ENCODE measurements around the gene NQO2.
"Not testable (repeated sequence)": the region's sequence is repeated elsewhere in the genome, so short reads cannot be mapped to it uniquely, and the experiment has no call there.

NQO2 gene

GRCh38 chr6:2970753-2971419 is 28.8 kb upstream of the NQO2 start:
- DNase-seq = no peak

DNA sequence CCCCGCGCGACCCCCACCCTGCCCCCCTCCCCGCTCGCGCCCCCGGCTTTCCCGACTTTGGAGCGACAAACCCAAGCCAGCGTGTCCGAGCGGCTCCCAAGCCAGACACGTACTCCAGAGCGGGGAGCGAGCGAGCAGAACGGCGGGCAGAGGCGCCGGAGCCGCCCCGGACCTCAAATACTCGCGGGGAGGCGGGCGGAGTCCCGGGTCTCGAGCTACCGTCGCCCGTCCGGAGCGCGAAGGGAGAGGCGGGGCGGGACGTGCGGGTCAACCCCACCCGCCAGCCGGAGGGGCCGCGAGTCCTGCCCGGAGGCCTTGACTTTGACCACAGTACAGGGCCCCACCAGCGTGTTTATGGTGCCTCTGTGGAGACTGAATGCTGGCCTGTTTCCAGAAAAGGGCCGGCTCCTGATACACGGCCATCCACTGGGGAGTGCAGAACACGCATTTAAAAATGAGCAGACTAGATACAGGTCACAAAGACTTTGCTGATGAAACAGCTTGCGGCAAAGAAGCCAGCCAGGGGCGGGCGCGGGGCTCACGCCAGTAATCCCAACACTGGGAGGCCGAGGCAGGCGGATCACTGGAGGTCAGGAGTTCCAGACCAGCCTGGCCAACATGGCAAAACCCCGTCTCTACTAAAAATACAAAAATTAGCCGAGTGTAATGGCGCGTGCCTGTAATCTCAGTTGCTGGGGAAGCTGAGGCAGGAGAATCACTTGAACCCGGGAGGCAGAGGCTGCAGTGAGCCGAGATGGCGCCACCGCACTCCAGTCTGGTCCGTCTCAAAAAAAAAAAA is 28.1 kb upstream of the NQO2 start, which contains the start of gene SERPINB6:
Gene SERPINB6 (minus strand): TSS at position 148 of the 799 bp plus-strand sequence. CDS start 12,235 bp downstream, outside the sequence.
- DNase-seq = no peak

DNA sequence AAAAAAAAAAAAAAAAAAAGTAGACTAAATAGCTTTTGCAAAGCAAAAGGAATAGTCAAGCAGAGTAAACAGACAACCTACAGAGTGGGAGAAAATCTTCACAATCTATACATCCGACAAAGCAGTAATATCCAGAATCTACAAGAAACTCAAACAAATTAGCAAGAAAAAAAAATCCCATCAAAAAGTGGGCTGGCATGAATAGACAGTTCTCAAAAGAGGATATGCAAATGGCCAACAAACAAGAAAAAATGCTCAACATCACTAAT is 27.5 kb upstream of the NQO2 start:
- not testable (repeated sequence) for DNase-seq

- DNase-seq = not testable (repeated sequence)
These were observed 27.0 kb upstream of the NQO2 start for GRCh38 chr6:2972685-2973084.

GRCh38 chr6:2973180-2973579 is 26.5 kb upstream of the NQO2 start:
- DNase-seq = not testable (repeated sequence)

- DNase-seq = no peak
These were observed 26.0 kb upstream of the NQO2 start for GRCh38 chr6:2973676-2974075.

- DNase-seq = no peak
These were observed 23.6 kb upstream of the NQO2 start for GRCh38 chr6:2976060-2976459.

DNA sequence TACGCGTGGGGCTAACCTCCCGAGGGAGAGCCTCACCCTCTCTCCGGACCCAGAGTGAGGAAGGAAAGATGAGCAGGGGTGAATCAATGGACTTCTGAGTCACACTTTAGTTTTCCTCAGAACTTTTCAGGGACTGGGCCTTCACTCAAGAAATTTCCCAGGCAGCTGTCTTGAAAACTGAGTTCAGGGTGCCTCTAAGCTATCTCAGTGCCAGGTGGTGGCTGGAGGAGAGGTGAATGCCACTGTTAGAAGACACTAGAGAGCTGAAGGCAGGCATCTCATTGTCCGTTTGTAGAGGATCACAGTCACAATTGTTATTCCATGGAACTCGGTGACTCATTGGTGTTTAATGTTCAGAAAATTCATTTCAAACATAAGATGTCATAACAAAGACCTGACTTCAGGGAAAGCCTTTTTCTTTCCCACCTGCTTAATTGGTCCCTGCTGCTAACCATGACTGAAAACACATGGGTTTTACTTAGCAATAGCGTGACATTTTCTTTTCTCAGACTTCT is 23.1 kb upstream of the NQO2 start:
- DNase-seq = no peak

- no peak for DNase-seq
These were observed 22.4 kb upstream of the NQO2 start for GRCh38 chr6:2977290-2977689.

- DNase-seq = no peak
These were observed 21.7 kb upstream of the NQO2 start for GRCh38 chr6:2977799-2978590.

DNA sequence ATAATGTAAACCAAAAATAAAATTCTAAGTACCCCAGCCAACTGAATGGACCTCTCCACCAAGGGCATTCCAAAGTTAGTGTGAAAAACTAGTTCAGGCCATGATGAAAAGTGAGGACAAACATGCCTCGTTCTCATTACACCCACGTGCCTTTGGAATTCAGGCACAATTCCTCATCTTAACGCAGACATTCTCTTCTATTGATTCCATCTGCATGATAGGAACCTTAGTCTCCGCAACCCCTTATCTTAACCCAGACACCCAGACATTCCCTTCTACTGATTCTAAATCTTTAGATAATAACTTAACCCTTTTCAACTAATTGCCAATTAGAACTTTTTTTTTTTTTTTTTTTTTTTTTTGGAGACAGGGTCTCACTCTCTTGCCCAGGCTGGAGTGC is 20.8 kb upstream of the NQO2 start:
- DNase-seq = no peak

GRCh38 chr6:2979819-2980464 is 19.8 kb upstream of the NQO2 start:
- no peak for DNase-seq

GRCh38 chr6:2980465-2980855 is 19.2 kb upstream of the NQO2 start:
- no peak for DNase-seq

- DNase-seq = no peak
These were observed 17.1 kb upstream of the NQO2 start for GRCh38 chr6:2982426-2983117.

DNA sequence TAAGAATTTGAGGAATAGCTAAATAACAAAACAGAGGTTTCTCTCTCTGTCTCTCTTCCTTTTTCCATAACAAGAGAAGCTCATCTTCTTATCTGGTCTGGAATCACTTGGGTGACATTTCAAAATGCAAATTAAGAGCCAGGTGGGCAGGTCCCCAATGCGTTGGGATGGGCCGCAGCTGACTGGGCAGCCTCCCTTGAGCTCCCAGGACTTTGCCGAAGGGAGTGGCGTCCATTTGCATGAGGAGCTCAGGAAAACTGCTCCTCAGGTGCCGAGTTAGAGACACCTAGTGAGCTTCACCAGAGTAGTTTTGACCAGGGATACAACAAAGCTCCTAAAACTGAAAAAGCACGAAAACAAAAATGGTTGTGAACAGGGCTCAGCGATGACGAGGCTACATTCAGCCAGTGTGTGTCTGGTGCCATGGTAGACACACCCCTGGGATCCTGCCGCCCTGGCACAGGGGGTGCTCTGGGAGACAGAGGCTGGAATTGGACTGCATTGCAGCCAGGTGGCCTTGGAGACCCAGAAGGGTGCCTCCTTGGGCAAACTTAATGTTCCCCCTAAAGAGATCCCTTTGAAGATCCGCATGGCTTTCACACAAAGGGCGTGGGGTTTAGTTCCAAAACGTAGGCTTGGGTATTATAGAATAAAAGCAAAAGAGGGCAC is 14.8 kb upstream of the NQO2 start:
- DNase-seq = no peak

- DNase-seq = no peak
These were observed 12.9 kb upstream of the NQO2 start for GRCh38 chr6:2986722-2987221.

- no peak for DNase-seq
These were observed 11.6 kb upstream of the NQO2 start for GRCh38 chr6:2988094-2988425.

DNA sequence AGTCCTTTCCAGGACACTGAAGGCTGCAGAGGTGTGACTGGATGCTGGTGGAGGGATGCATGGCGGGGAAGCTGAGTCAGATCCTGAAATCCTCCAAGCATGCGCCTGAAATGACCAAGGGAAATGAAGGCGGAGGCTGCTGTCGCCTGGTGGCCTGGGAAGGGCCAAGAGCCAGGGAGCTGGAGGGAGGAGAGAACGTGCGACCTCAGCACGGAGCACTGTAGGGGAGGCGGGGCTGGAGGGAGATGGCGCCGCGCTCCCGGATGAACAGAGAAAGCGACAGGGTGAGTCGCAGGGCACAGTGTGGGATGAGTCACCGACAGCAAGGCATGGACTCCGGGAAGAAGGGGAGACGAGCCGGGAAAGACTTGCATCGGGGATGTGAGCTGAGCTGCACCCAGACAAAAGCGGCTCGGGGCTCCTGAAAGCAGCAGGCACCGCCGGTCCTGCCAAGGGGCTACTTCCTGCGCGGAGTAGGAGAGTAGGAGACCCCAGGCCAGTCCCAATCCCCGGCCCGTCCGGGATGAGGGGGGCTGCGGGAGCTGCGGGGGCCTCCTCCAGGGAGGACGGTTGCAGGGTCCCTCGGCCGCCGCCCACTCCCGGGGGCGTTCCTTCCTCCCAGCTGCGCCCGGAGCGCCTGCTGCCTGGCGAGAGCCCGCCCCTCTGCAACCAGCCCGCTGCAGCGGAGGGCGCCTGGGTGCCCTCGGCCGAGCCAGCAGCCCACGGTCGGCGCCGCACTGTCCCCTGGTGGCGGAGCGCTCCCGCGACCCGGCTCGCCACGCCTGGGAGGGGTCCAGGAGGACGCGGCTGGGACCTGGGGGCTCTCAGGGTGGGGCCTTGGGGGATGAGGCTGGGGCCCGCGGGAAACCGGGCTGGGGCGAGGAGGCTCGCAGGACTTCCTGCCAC is 11.0 kb upstream of the NQO2 start:
- peak; percentile 92 for DNase-seq

- DNase-seq = peak; percentile 100
These were observed 10.1 kb upstream of the NQO2 start for GRCh38 chr6:2989332-2990247.

Measured in NCI-H2029 (cell line).